ENCODE measurements around the gene GASK1B.

- TF ChIP-seq GATA3 (IDR thresholded peaks at IDR 0.05; ENCODE audit: low read depth, low read length) (no peak), GATA2 (IDR thresholded peaks at IDR 0.05; ENCODE audit: low read depth, low read length) (no peak)
Measured at GRCh38 chr4:158181906-158182305, 9.1 kb upstream of the GASK1B start.
